Stimulated activated CD4-positive, alpha-beta T cell treated with anti-CD3 and anti-CD28 coated beads, Interleukin-2, amount 100 ng/mL, for 24 hours (primary cell): ENCODE measurements around the gene EDRF1.

Source experiments
- DNase-seq, 2 donors: peaks; one replicate each; pipeline ENCODE4 v3.0.0-alpha.2; 2020

Gene EDRF1

DNA sequence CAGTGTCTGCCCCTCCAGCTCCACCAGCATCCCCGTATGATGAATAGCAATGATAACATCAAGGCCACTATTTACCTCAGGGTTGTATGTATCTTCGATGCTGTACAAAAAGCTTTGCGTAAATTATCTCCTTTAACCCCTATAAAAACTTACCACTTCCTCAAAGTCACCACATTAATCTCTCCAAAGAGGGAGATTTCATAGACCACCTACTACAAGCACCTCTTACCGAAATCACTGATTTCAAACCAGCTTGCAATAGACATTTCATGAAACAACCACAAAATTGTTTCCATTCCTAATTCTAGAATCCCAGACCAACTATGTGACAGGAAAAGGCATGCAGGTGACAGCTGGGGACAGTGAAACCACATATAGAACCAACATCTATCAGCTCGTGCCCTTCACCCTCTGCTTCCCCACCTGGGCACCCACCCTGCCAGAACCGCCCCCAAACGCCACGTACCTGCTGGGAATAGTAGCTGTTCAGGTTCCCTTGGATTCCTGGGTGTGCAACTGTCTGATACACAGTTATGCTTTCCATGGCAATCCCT, 76.2 kb downstream of the EDRF1 start:
- DNase-seq, result no peak

DNA sequence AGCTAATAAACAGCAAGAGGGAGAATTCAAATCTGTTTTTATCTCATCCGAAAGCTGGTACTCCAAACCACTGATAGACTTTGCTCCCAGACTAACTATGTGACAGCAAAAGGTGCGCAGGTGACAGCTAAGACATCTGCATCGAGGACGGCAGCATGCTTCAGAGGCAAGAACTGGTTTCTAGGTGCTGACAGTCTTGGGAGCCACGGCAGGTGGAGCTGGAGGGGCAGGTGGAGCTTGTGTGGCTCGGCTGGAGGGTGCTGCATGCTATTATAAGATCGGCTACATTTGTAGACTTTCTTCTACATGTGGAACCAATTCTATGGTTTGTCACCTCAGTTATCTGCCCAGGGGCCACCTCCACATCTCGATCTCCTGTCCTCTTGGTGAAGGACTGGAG, 77.9 kb downstream of the EDRF1 start:
- DNase-seq, result no peak

DNA sequence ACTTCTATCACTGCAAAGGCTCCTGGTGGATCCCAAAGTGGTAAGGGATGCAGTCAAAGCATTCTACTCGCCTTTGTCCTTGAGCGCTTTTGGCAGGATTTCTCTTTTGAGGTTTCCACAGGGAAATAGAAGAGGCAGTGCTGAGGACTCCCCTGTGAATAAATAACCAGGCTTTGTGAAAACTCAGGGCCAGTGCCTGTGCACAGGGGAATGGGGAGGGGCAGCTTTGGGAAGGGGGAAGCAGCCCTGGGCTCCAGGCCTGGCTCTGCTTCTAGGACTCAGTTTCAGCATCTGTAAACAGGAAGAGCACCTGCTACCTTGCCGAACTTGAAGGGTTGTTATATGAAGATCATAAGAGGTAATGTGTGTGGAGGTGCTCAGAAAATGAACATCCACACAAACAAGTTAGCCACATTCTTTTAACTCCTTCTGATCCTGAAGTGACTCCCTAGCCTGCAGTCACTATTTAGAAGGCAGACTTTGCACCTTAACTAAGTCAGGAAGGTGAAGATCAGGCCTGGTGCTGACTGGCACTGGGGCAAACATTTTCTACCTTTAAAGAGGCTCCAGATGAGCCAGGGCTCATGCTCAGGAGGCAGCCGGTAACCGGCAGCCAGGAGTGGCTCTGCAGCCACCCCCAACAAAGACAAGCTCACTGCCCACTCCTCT, 78.6 kb downstream of the EDRF1 start:
- no peak for DNase-seq

GRCh38 chr10:125799451-125800182, 80.1 kb downstream of the EDRF1 start:
- DNase-seq, result no peak

DNA sequence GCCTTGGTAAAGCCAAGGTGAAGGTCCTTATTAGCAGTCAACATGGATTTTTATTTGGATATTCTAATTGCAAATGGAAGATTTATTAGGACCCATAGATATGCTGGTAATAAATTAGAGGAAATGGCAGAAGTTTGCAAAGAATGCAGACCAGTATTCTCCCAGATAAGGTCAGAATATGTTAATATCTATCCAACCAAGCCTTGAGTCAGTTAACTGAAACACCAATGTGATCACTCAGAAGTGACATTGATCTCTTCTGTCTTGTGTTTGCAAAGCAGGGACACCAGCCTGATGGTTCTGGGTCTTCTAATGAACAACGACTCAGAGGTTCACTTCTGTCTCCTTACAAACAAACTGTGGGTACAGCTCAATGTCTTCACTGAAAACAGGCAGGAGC, 82.1 kb downstream of the EDRF1 start:
- DNase-seq, result no peak

- no peak for DNase-seq
Measured at GRCh38 chr10:125802131-125802530, 82.6 kb downstream of the EDRF1 start.

- no peak for DNase-seq
Measured at GRCh38 chr10:125802739-125803138, 83.2 kb downstream of the EDRF1 start.

- no peak for DNase-seq
Measured at GRCh38 chr10:125808047-125808446, 88.5 kb downstream of the EDRF1 start.

DNA sequence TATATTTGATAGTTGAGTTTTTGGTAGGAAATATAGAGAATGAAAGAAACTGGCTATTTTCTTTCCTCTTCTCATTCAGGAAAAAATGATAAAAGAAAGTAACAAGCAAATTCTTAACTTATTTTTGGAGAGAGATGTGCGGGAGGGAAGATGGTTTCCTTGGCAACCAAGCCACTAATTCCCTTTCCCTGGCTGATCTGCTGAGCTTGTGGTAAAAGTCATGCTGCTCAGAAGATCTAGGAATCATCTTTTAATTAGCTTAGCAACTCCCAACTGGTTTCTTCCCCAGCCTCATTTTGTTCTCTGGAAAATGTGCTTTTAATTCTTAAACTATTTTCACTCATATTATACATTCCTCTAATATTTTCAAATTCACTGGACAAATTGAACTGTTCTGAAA, 91.7 kb downstream of the EDRF1 start:
- no peak for DNase-seq

DNA sequence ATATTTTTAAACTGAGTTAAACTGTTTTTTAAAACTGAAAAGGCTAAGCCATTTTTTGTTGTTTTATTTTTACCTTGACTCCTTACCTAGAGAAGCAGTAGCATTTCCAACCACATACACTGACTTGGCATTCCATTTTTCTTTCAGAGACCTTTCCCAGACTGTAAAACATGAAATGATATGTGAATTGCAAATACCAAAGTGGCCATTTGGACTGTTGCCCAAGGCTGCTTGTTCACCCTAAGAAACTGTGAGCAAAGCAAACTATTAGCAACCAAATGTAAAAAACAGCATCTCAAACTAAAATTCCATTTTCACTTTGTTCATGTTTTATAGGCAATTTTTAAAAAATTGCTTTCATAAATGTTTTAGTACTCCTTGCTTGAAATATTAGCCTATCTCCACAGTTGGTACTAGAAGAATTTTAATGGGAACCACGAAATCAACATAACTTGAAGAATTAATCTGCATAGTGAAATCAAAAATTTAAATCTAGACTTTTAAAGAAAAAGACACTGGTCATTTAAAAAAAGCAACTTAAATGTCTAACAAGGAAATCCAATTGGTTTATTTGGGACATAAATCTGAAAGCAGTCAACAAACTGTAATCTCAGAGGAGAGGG, 92.7 kb downstream of the EDRF1 start:
- DNase-seq, result no peak
